ENCODE data around the gene ATAD5.
"Not testable (repeated sequence)": the region's sequence is repeated elsewhere in the genome, so short reads cannot be mapped to it uniquely, and the experiment has no call there.

The ATAD5 gene

GRCh38 chr17:30910151-30910550, 78.4 kb downstream of the ATAD5 start:
- DNase-seq (ENCODE audit: low read depth in 2 of 2), result not testable (repeated sequence)

DNA sequence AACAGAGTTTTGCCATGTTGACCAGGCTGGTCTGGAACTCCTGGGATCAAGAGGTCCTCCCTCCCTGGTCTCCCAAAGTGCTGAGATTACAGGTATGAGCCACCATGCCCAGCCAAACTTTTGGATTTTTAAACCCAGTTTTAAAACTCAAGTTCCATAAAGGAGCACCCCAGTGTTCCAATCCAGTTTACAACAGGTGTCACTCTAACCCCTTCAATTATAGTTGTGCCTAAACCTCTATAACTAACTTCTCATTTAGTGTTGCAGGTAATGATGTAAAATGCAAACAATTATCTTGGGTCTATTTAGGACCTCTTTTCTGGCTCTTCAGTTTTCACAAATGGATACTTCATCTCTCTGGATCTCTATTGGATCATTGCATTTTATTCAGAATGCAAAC, 82.2 kb downstream of the ATAD5 start:
- DNase-seq (ENCODE audit: low read depth in 2 of 2), result no peak

GRCh38 chr17:30915833-30916611, 84.3 kb downstream of the ATAD5 start:
- DNase-seq (ENCODE audit: low read depth in 2 of 2), result no peak

GRCh38 chr17:30917050-30917449, 85.3 kb downstream of the ATAD5 start:
- DNase-seq (ENCODE audit: low read depth in 2 of 2), result no peak

DNA sequence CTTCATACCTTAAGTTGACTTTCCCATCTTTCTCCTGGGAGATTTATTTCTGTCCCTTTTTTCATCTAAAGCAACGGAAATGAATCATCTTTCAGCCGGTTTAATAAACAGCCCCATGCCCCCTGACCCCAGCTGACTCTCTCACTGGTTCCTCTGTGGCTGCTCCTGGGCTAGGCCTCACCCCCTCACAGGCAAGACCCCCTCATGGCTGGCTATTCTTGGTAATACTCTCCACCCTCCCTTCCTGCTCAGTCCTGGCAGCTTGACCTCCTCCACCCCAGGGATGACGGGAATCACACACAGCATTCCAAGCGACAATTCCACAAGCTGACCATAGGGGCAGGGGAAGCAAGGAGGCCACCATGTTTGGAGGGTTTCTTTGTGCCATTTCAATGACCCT, 88.5 kb downstream of the ATAD5 start:
- no peak for DNase-seq (ENCODE audit: low read depth in 2 of 2)

- no peak for DNase-seq (ENCODE audit: low read depth in 2 of 2)
These were observed 89.1 kb downstream of the ATAD5 start for GRCh38 chr17:30920683-30921543.

- DNase-seq (ENCODE audit: low read depth in 2 of 2), result no peak
These were observed 89.9 kb downstream of the ATAD5 start, which contains the start of gene ADAP2 for GRCh38 chr17:30921544-30922196. Gene ADAP2, plus strand, starts transcription at chr17:30921945. Its CDS starts 70 bp downstream, at chr17:30922015.

DNA sequence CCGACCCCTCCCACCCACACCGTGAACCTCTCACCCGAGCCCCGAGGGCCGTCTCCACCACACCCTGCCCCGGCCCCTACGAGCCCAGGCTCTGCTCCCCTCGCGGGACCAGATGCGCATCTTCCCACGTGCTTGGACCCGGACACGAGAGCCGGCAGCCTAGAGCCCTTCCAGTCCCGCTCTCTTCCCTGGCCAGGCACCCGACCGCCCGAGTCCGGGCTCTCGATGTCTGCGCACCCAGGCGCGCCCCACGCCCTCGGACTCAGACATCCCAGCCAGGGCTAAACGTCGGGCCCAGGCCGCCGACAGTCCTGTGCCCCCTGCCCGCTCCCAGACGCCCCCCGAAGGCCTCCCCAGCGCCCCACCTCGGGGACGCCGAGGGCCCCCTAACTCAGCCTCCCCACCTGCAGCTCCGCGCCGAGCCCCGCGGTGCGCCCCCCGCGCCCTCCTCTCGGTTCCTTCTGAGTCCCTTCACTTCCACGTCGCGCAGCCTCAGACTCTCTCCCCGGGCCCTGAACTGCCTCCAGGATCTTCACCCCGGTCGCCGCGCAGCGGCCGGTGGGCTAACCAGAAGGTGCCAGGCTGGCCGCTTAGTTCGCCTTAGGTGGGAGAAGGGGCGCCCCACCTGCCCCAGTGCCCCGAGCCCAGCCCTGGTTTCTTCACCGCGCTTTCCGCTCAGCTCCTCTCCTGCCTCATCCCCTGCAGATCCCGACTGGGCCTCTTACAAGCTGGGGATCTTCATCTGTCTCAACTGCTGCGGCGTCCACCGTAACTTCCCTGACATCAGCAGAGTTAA, 90.7 kb downstream of the ATAD5 start:
- no peak for DNase-seq (ENCODE audit: low read depth in 2 of 2)

- no peak for DNase-seq (ENCODE audit: low read depth in 2 of 2)
These were observed 92.6 kb downstream of the ATAD5 start for GRCh38 chr17:30924341-30924740.

GRCh38 chr17:30926516-30926915, 94.8 kb downstream of the ATAD5 start:
- DNase-seq (ENCODE audit: low read depth in 2 of 2), result no peak

- DNase-seq (ENCODE audit: low read depth in 2 of 2), result no peak
These were observed 96.0 kb downstream of the ATAD5 start for GRCh38 chr17:30927756-30928155.

- DNase-seq (ENCODE audit: low read depth in 2 of 2), result no peak
These were observed 96.8 kb downstream of the ATAD5 start for GRCh38 chr17:30928584-30928983.

- DNase-seq (ENCODE audit: low read depth in 2 of 2), result no peak
These were observed 97.4 kb downstream of the ATAD5 start for GRCh38 chr17:30929081-30929633.

GRCh38 chr17:30929861-30930260, 98.1 kb downstream of the ATAD5 start:
- DNase-seq (ENCODE audit: low read depth in 2 of 2), result not testable (repeated sequence)

- DNase-seq (ENCODE audit: low read depth in 2 of 2), result no peak
These were observed 98.7 kb downstream of the ATAD5 start for GRCh38 chr17:30930495-30930894.

GRCh38 chr17:30931582-30931981, 99.8 kb downstream of the ATAD5 start:
- DNase-seq (ENCODE audit: low read depth in 2 of 2), result not testable (repeated sequence)

DNA sequence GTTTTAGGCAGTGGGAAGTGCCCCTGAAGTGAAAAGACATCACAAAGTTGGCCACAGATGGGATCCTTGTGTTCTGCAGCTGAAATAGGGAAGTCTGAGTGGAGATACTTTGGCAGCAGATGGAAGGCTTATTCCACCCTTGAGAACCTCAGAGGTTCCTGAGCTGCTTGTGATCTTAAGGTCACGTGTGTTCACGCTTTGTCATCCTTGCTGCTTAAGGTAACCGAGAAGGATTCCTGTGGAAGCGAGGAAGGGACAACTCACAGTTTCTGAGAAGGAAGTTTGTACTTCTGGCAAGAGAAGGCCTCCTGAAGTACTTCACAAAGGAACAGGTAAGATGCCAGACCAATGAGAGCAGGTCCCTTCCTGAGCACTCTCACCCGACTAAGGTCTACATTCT, 102.2 kb downstream of the ATAD5 start:
- no peak for DNase-seq (ENCODE audit: low read depth in 2 of 2)

DNA sequence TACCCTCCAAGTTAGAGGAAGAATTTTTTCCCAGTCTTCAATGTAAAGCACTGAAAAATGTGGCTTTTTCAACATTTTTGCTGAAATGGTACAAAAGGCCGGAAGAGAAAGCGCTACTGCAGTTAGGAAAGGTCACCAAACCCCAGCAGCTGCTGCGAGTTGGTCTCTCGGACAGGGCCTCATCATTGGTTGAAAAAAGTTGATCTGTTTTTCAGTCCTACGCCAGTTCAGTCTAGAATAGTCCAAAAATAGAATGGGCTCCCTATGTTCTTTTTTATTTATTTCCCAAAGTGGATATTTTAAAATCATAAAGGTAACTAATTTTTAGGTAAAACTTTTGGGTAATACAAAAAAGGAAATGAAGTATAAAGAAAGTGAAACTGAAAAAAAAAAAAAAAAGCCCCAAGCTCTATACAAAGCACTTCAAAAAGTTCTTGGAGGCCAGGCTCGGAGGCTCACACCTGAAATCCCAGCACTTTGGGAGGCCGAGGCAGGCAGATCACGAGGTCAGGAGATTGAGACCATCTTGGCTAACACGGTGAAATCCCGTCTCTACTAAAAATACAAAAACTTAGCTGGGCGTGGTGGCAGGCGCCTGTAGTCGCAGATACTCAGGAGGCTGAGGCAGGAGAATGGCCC, 107.4 kb downstream of the ATAD5 start:
- DNase-seq (ENCODE audit: low read depth in 2 of 2), result no peak

DNA sequence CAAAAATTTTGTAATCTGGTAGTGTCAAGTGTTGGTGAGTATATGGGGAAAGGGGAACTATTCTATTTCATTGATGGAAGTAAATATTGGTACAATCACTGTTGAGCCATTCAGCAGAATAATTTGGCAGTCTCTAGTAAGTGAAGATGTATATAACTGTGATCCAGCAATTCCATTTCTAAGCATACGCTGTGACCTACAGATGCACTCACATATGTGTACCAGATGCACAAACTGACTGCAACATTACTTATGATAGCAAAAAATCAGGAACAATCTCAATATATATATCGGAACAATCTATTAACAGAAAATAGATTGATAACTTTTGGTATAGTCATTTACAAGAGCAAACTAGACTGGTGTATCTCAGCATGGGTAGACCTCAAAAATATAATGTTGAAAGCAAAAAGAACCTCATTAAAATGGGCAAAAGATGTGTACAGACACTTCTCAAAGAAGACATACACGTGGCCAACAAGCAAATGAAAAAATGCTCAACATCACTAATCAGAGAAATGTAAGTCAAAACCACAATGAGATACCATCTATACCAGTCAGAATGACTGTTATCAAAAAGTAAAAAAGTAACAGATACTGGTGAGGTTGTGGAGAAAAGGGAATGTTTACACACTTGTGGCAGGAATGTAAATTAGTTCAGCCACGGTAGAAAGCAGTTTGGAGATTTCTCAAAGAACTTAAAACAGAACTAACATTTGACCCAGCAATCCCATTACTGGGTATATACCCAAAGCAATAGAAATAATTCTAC, 110.7 kb downstream of the ATAD5 start:
- DNase-seq (ENCODE audit: low read depth in 2 of 2), result no peak

Measured in stimulated activated CD8-positive, alpha-beta memory T cell treated with anti-CD3 and anti-CD28 coated beads, Interleukin-7, amount 100 ng/mL, for 4 hours (primary cell).